ENCODE measurements around the gene NSUN4. TPM values are rescaled to one million over a fixed set of nuclear protein-coding genes. Genes with fewer than 3 reads are reported as not detected.

The NSUN4 gene
- total and polyA plus RNA-seq, 2 of the 13 experiments (the other 11 are each of a cell fraction or from before 2014, with no cell fraction given) = 21.5 to 23.5 TPM

- no peak for TF ChIP-seq ZNF646 (CRISPR knock-in tag; IDR thresholded peaks at IDR 0.05)
- 0 out of 2 replicates have a peak, but pooled peaks have one; percentile 30 for TF ChIP-seq ZNF709 (CRISPR knock-in tag; IDR thresholded peaks at IDR 0.05)
- TF ChIP-seq ZBED4 (CRISPR knock-in tag; IDR thresholded peaks at IDR 0.05; ENCODE audit: borderline replicate concordance) = no peak
- TF ChIP-seq AGO1 (IDR thresholded peaks at IDR 0.05; ENCODE audit: low read depth, low read length, poor library complexity, severe bottlenecking) = peak; percentile 87
- peak; percentile 91 for TF ChIP-seq LCORL (IDR thresholded peaks at IDR 0.05)
- peak; percentile 18; the same call in 1 of the 2 replicates for TF ChIP-seq LCORL (CRISPR knock-in tag; IDR thresholded peaks at IDR 0.05)
- TF ChIP-seq, protein P1, sequence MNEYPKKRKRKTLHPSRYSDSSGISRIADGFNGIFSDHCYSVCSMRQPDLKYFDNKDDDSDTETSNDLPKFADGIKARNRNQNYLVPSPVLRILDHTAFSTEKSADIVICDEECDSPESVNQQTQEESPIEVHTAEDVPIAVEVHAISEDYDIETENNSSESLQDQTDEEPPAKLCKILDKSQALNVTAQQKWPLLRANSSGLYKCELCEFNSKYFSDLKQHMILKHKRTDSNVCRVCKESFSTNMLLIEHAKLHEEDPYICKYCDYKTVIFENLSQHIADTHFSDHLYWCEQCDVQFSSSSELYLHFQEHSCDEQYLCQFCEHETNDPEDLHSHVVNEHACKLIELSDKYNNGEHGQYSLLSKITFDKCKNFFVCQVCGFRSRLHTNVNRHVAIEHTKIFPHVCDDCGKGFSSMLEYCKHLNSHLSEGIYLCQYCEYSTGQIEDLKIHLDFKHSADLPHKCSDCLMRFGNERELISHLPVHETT (CRISPR knock-in tag; conservative IDR thresholded peaks at IDR 0.05) = no peak; the same call in 1 of the 2 replicates
- TF ChIP-seq NFKBIZ (CRISPR knock-in tag; IDR thresholded peaks at IDR 0.05) = no peak; the same call in 1 of the 2 replicates
- TF ChIP-seq REL (CRISPR knock-in tag; conservative IDR thresholded peaks at IDR 0.05) = no peak; the same call in 1 of the 2 replicates
- no peak for TF ChIP-seq ZNF44 (CRISPR knock-in tag; IDR thresholded peaks at IDR 0.05)
- TF ChIP-seq ATM (IDR thresholded peaks at IDR 0.05; ENCODE audit: borderline replicate concordance) = no peak
- TF ChIP-seq MTA1 (CRISPR knock-in tag; IDR thresholded peaks at IDR 0.05; ENCODE audit: borderline replicate concordance) = no peak
- TF ChIP-seq ZNF703 (CRISPR knock-in tag; IDR thresholded peaks at IDR 0.05; ENCODE audit: borderline replicate concordance) = no peak; the same call in 1 of the 2 replicates
- TF ChIP-seq, protein P2, sequence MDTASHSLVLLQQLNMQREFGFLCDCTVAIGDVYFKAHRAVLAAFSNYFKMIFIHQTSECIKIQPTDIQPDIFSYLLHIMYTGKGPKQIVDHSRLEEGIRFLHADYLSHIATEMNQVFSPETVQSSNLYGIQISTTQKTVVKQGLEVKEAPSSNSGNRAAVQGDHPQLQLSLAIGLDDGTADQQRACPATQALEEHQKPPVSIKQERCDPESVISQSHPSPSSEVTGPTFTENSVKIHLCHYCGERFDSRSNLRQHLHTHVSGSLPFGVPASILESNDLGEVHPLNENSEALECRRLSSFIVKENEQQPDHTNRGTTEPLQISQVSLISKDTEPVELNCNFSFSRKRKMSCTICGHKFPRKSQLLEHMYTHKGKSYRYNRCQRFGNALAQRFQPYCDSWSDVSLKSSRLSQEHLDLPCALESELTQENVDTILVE (CRISPR knock-in tag; IDR thresholded peaks at IDR 0.05) = no peak
- no peak for TF ChIP-seq ZNF773 (CRISPR knock-in tag; IDR thresholded peaks at IDR 0.05; ENCODE audit: borderline replicate concordance)
Observed at GRCh38 chr1:46301808-46302640, 38.6 kb upstream of the NSUN4 start (continued).

Measured in HepG2 (cell line).